HepG2 (cell line): ENCODE measurements around the gene USP25. TPM values are rescaled to one million over a fixed set of nuclear protein-coding genes. Genes with fewer than 3 reads are reported as not detected.

Experiments
- FOSL2 ChIP-seq: sonication (generic); formaldehyde crosslinking; IDR thresholded peaks from 2 replicates; pipeline ENCODE4 v1.4.0; 2020; ENCODE audit warnings: missing genetic modification reagents
- RAD51 ChIP-seq: fragments of 450-650 bp; IDR thresholded peaks from 2 replicates; pipeline ENCODE4 v1.6.1; 2016; ENCODE audit warnings: borderline replicate concordance
- REPIN1 ChIP-seq: sonication (generic); formaldehyde crosslinking; IDR thresholded peaks from 2 replicates; pipeline ENCODE4 v1.8.0; 2022; ENCODE audit warnings: missing genetic modification reagents, low read depth, mild to moderate bottlenecking, borderline replicate concordance
- SKI ChIP-seq: fragments of 450-650 bp; IDR thresholded peaks from one replicate; pipeline ENCODE4 v1.6.1; 2018; ENCODE audit warnings: mild to moderate bottlenecking; ENCODE audit not compliant: partially characterized antibody
- SMAD9 ChIP-seq: sonication (generic); formaldehyde crosslinking; IDR thresholded peaks from 2 replicates; pipeline ENCODE4 v1.5.1; 2020; ENCODE audit warnings: mild to moderate bottlenecking, missing genetic modification reagents
- YY1 ChIP-seq: IDR thresholded peaks from 2 replicates; pipeline ENCODE4 v1.6.1; 2011; ENCODE audit warnings: low read length, low read depth, moderate library complexity, mild to moderate bottlenecking; ENCODE audit not compliant: insufficient read depth, insufficient replicate concordance
- ZKSCAN5 ChIP-seq: sonication (generic); formaldehyde crosslinking; IDR thresholded peaks from 2 replicates; pipeline ENCODE4 v1.5.1; 2020; ENCODE audit warnings: mild to moderate bottlenecking, missing genetic modification reagents
- ZNF841 ChIP-seq: sonication (generic); formaldehyde crosslinking; IDR thresholded peaks from 2 replicates; pipeline ENCODE4 v1.8.1; 2023; ENCODE audit warnings: missing genetic modification reagents, borderline replicate concordance
- ZNF879 ChIP-seq: sonication (generic); formaldehyde crosslinking; IDR thresholded peaks from 2 replicates; pipeline ENCODE4 v1.8.1; 2023; ENCODE audit warnings: missing genetic modification reagents
- polyA plus RNA-seq, 8 experiments: library from polyadenylated mRNA; depleted of rRNA in 3 of 8; stranded (reverse) in 7 of 8; unstranded in 1 of 8; fragments of >200 nt; fragmentation: Illumina TruSeq in 4 of 8; extraction: Trizol in 4 of 8; gene quantifications; 2 replicates each; pipeline versions ENCODE4 v1.2.1 to v1.2.3, GENCODE V29; 2011 to 2016; ENCODE audit warnings: low read depth in 4 of 8, missing spikeins in 1 of 8, mixed read lengths in 1 of 8; ENCODE audit not compliant: insufficient read depth in 1 of 8
- total RNA-seq, 5 experiments: library from RNA; depleted of rRNA; stranded (reverse); fragments of >200 nt; fragmentation: Illumina TruSeq; extraction: Trizol; gene quantifications; 2 replicates each; pipeline ENCODE4 v1.2.3, GENCODE V29; 2016; ENCODE audit warnings: low read depth in 1 of 5
- TF ChIP-seq, protein P1 (sequence below): sonication (generic); formaldehyde crosslinking; IDR thresholded peaks from 2 replicates; pipeline ENCODE4 v1.5.1; 2020; ENCODE audit warnings: missing genetic modification reagents, mild to moderate bottlenecking, borderline replicate concordance
- TF ChIP-seq, protein P2 (sequence below): sonication (generic); formaldehyde crosslinking; IDR thresholded peaks from 2 replicates; pipeline ENCODE4 v1.5.1; 2020; ENCODE audit warnings: missing genetic modification reagents, mild to moderate bottlenecking, borderline replicate concordance
- TF ChIP-seq, protein P3 (sequence below): sonication (generic); formaldehyde crosslinking; IDR thresholded peaks from 2 replicates; pipeline ENCODE4 v1.8.1; 2023; ENCODE audit warnings: missing genetic modification reagents, mild to moderate bottlenecking, borderline replicate concordance
- TF ChIP-seq, protein P4 (sequence below): sonication (generic); formaldehyde crosslinking; IDR thresholded peaks from 2 replicates; pipeline ENCODE4 v1.4.0; 2020; ENCODE audit warnings: mild to moderate bottlenecking, missing genetic modification reagents
- TF ChIP-seq, protein P5 (sequence below): sonication (generic); formaldehyde crosslinking; IDR thresholded peaks from 2 replicates; pipeline ENCODE4 v1.9.0; 2021; ENCODE audit warnings: missing genetic modification reagents, borderline replicate concordance
- TF ChIP-seq, protein P6 (sequence below): sonication (generic); formaldehyde crosslinking; IDR thresholded peaks from 2 replicates; pipeline ENCODE4 v1.8.1; 2023; ENCODE audit warnings: mild to moderate bottlenecking, missing genetic modification reagents
- TF ChIP-seq, protein P7 (sequence below): sonication (generic); formaldehyde crosslinking; IDR thresholded peaks from 2 replicates; pipeline ENCODE4 v1.8.1; 2023; ENCODE audit warnings: mild to moderate bottlenecking, moderate library complexity, missing genetic modification reagents
- TF ChIP-seq, protein P8 (sequence below): IDR thresholded peaks from 2 replicates; pipeline ENCODE4 v1.6.1; 2016; ENCODE audit warnings: control low read depth

USP25 gene
- total and polyA plus RNA-seq, 2 of the 13 experiments (the other 11 are each of a cell fraction or from before 2014, with no cell fraction given) = 12.4 to 26.3 TPM

DNA sequence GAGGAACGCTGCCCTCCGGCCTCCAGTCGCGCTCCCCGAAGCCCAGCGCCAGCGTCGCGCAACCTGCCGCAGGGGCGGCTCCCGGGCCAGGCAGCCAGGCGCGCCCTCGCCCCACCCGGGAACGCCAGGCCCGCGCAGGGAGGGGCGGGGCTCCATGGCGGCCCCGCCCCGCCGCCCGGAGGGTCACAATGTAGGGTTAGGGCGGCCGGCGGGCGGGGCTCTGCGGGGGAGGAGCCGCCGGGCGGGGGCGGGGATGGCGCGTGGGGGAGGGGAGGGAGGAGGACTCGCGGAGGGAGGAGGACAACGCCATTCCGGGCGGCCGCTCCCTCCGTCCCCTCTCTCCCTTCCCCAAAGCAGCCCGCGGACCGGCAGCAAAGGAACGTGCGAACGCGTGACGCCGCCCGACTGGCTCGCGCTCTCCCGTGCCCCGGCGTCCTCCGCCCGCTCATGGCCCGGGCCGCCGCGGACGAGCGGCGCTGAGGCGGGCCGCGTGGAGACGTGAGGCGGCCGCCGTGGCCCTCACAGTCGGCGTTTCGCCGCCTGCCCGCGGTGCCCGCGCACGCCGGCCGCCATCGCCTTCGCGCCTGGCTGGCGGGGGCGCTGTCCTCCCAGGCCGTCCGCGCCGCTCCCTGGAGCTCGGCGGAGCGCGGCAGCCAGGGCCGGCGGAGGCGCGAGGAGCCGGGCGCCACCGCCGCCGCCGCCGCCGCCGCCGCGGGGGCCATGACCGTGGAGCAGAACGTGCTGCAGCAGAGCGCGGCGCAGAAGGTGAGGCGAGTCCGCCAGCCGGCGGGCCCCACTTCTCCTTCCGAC, at the start of gene USP25 (continued):
- TF ChIP-seq, protein P1, sequence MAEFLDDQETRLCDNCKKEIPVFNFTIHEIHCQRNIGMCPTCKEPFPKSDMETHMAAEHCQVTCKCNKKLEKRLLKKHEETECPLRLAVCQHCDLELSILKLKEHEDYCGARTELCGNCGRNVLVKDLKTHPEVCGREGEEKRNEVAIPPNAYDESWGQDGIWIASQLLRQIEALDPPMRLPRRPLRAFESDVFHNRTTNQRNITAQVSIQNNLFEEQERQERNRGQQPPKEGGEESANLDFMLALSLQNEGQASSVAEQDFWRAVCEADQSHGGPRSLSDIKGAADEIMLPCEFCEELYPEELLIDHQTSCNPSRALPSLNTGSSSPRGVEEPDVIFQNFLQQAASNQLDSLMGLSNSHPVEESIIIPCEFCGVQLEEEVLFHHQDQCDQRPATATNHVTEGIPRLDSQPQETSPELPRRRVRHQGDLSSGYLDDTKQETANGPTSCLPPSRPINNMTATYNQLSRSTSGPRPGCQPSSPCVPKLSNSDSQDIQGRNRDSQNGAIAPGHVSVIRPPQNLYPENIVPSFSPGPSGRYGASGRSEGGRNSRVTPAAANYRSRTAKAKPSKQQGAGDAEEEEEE (CRISPR knock-in tag) = no peak
- TF ChIP-seq REPIN1 (CRISPR knock-in tag) (no peak), FOSL2 (CRISPR knock-in tag) (no peak), SKI (no peak), SMAD9 (CRISPR knock-in tag) (no peak), ZNF841 (CRISPR knock-in tag) (no peak), ZKSCAN5 (CRISPR knock-in tag) (no peak), RAD51 (no peak), ZNF879 (CRISPR knock-in tag) (no peak), YY1 (peak; percentile 80)
- TF ChIP-seq, protein P2, sequence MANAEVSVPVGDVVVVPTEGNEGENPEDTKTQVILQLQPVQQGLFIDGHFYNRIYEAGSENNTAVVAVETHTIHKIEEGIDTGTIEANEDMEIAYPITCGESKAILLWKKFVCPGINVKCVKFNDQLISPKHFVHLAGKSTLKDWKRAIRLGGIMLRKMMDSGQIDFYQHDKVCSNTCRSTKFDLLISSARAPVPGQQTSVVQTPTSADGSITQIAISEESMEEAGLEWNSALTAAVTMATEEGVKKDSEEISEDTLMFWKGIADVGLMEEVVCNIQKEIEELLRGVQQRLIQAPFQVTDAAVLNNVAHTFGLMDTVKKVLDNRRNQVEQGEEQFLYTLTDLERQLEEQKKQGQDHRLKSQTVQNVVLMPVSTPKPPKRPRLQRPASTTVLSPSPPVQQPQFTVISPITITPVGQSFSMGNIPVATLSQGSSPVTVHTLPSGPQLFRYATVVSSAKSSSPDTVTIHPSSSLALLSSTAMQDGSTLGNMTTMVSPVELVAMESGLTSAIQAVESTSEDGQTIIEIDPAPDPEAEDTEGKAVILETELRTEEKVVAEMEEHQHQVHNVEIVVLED (CRISPR knock-in tag) = peak; percentile 29; the same call in 1 of the 2 replicates
- TF ChIP-seq, protein P3, sequence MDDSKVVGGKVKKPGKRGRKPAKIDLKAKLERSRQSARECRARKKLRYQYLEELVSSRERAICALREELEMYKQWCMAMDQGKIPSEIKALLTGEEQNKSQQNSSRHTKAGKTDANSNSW = no peak
- TF ChIP-seq, protein P4, sequence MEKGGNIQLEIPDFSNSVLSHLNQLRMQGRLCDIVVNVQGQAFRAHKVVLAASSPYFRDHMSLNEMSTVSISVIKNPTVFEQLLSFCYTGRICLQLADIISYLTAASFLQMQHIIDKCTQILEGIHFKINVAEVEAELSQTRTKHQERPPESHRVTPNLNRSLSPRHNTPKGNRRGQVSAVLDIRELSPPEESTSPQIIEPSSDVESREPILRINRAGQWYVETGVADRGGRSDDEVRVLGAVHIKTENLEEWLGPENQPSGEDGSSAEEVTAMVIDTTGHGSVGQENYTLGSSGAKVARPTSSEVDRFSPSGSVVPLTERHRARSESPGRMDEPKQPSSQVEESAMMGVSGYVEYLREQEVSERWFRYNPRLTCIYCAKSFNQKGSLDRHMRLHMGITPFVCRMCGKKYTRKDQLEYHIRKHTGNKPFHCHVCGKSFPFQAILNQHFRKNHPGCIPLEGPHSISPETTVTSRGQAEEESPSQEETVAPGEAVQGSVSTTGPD = no peak
- TF ChIP-seq, protein P5, sequence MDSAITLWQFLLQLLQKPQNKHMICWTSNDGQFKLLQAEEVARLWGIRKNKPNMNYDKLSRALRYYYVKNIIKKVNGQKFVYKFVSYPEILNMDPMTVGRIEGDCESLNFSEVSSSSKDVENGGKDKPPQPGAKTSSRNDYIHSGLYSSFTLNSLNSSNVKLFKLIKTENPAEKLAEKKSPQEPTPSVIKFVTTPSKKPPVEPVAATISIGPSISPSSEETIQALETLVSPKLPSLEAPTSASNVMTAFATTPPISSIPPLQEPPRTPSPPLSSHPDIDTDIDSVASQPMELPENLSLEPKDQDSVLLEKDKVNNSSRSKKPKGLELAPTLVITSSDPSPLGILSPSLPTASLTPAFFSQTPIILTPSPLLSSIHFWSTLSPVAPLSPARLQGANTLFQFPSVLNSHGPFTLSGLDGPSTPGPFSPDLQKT = no peak
- TF ChIP-seq, protein P6, sequence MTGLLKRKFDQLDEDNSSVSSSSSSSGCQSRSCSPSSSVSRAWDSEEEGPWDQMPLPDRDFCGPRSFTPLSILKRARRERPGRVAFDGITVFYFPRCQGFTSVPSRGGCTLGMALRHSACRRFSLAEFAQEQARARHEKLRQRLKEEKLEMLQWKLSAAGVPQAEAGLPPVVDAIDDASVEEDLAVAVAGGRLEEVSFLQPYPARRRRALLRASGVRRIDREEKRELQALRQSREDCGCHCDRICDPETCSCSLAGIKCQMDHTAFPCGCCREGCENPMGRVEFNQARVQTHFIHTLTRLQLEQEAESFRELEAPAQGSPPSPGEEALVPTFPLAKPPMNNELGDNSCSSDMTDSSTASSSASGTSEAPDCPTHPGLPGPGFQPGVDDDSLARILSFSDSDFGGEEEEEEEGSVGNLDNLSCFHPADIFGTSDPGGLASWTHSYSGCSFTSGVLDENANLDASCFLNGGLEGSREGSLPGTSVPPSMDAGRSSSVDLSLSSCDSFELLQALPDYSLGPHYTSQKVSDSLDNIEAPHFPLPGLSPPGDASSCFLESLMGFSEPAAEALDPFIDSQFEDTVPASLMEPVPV = no peak
- TF ChIP-seq, protein P7, sequence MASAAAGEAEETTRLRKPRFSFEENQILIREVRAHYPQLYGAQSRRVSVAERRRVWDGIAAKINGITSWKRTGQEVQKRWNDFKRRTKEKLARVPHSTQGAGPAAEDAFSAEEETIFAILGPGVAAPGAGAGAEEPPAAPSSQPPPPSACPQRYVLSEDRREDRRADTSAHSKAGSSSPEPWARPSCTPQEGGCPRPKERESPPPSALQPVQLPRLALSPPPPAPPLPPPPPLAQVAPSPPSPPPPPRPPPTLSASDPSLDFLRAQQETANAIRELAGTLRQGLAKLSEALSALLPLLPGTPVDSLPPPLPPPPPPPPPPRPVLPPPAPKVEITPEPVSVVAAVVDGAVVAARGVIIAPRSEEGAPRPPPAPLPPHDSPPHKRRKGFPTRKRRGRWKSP (CRISPR knock-in tag) = peak; percentile 53; the same call in 1 of the 2 replicates
- TF ChIP-seq, protein P8, sequence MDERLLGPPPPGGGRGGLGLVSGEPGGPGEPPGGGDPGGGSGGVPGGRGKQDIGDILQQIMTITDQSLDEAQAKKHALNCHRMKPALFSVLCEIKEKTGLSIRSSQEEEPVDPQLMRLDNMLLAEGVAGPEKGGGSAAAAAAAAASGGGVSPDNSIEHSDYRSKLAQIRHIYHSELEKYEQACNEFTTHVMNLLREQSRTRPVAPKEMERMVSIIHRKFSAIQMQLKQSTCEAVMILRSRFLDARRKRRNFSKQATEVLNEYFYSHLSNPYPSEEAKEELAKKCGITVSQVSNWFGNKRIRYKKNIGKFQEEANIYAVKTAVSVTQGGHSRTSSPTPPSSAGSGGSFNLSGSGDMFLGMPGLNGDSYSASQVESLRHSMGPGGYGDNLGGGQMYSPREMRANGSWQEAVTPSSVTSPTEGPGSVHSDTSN (CRISPR knock-in tag) = no peak
